ENCODE results near the gene FNBP1.

FNBP1 gene

GRCh38 chr9:129908906-129909305 lies 134.1 kb downstream of the FNBP1 start:
- H3K4me3 ChIP-seq (replicated peaks; ENCODE audit: low read depth, low read length): no peak overlapping the region
- no peak for DNase-seq (ENCODE audit: extremely low read depth, low read depth)
- TF ChIP-seq, protein P1, sequence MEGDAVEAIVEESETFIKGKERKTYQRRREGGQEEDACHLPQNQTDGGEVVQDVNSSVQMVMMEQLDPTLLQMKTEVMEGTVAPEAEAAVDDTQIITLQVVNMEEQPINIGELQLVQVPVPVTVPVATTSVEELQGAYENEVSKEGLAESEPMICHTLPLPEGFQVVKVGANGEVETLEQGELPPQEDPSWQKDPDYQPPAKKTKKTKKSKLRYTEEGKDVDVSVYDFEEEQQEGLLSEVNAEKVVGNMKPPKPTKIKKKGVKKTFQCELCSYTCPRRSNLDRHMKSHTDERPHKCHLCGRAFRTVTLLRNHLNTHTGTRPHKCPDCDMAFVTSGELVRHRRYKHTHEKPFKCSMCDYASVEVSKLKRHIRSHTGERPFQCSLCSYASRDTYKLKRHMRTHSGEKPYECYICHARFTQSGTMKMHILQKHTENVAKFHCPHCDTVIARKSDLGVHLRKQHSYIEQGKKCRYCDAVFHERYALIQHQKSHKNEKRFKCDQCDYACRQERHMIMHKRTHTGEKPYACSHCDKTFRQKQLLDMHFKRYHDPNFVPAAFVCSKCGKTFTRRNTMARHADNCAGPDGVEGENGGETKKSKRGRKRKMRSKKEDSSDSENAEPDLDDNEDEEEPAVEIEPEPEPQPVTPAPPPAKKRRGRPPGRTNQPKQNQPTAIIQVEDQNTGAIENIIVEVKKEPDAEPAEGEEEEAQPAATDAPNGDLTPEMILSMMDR (IDR thresholded peaks at IDR 0.05; ENCODE audit: low read depth, low read length, missing control alignments): no peak

- TF ChIP-seq, protein P1 (IDR thresholded peaks at IDR 0.05; ENCODE audit: low read depth, low read length, missing control alignments): no peak
- DNase-seq (ENCODE audit: extremely low read depth, low read depth): no peak
- no peak overlapping the region for H3K4me3 ChIP-seq (replicated peaks; ENCODE audit: low read depth, low read length)
Measured at GRCh38 chr9:129907201-129907600, 135.8 kb downstream of the FNBP1 start.

- H3K4me3 ChIP-seq (replicated peaks; ENCODE audit: low read depth, low read length): no peak overlapping the region
- TF ChIP-seq, protein P1 (IDR thresholded peaks at IDR 0.05; ENCODE audit: low read depth, low read length, missing control alignments): no peak
- no peak for DNase-seq (ENCODE audit: extremely low read depth, low read depth)
Measured at GRCh38 chr9:129906298-129906697, 136.7 kb downstream of the FNBP1 start.

- DNase-seq (ENCODE audit: extremely low read depth, low read depth): no peak
- no peak overlapping the region for H3K4me3 ChIP-seq (replicated peaks; ENCODE audit: low read depth, low read length)
- TF ChIP-seq, protein P1 (IDR thresholded peaks at IDR 0.05; ENCODE audit: low read depth, low read length, missing control alignments): no peak
Measured at GRCh38 chr9:129904734-129905133, 138.3 kb downstream of the FNBP1 start.

- TF ChIP-seq, protein P1 (IDR thresholded peaks at IDR 0.05; ENCODE audit: low read depth, low read length, missing control alignments): no peak
- no peak overlapping the region for H3K4me3 ChIP-seq (replicated peaks; ENCODE audit: low read depth, low read length)
- DNase-seq (ENCODE audit: extremely low read depth, low read depth): no peak
Measured at GRCh38 chr9:129902740-129903134, 140.3 kb downstream of the FNBP1 start.

GRCh38 chr9:129901993-129902739 lies 140.8 kb downstream of the FNBP1 start:
- H3K4me3 ChIP-seq (replicated peaks; ENCODE audit: low read depth, low read length): no peak overlapping the region
- TF ChIP-seq, protein P1 (IDR thresholded peaks at IDR 0.05; ENCODE audit: low read depth, low read length, missing control alignments): no peak
- no peak for DNase-seq (ENCODE audit: extremely low read depth, low read depth)
